Keratinocyte (primary cell): ENCODE results near the gene METTL9.
"Not testable (repeated sequence)": the region's sequence is repeated elsewhere in the genome, so short reads cannot be mapped to it uniquely, and the experiment has no call there.

ENCODE experiments used
- CTCF ChIP-seq, 3 experiments: IDR thresholded peaks in 1 of 3; conservative IDR thresholded peaks in 1 of 3; optimal IDR thresholded peaks in 1 of 3; 2 replicates in 2 of 3; 3 replicates in 1 of 3; pipeline versions ENCODE3 to v1.5.1; 2011; ENCODE audit warnings: low read length in 3 of 3, mild to moderate bottlenecking in 3 of 3, moderate library complexity in 2 of 3, control low read depth in 1 of 3, inconsistent platforms in 1 of 3; ENCODE audit not compliant: insufficient read depth in 2 of 3; ENCODE audit errors: extremely low read depth in 1 of 3
- EZH2 ChIP-seq: IDR thresholded peaks from one replicate; pipeline ENCODE4 v1.6.1; 2012; ENCODE audit warnings: inconsistent platforms, mild to moderate bottlenecking, low read length, moderate library complexity

GRCh38 chr16:21567496-21567895 is 31.9 kb upstream of the METTL9 start:
- not testable (repeated sequence) for TF ChIP-seq CTCF (optimal IDR thresholded peaks at IDR 0.05 in 1 of 3, IDR thresholded peaks at IDR 0.05 in 1 of 3, conservative IDR thresholded peaks at IDR 0.05 in 1 of 3; ENCODE audit: extremely low read depth in 1 of 3, insufficient read depth in 2 of 3, low read length in 3 of 3); EZH2
